Cardiac fibroblast (primary cell): ENCODE measurements around the gene PYY.

Source experiments
- DNase-seq, 2 donors: peaks; one replicate each; pipeline versions ENCODE4 v3.0.0 to v3.0.0-alpha.2; 2010; ENCODE audit warnings: low read depth in 2 of 2
- H3K4me3 ChIP-seq, 2 donors: replicated peaks in 1 of 2; 1 replicate in 1 of 2; 2 replicates in 1 of 2; pipeline ENCODE4 v1.5.1; 2011; ENCODE audit warnings: low read depth in 2 of 2, low read length in 2 of 2, mild to moderate bottlenecking in 2 of 2, moderate library complexity in 1 of 2
- CTCF ChIP-seq: IDR thresholded peaks from one replicate; pipeline ENCODE4 v1.5.1; 2011; ENCODE audit warnings: low read depth, mild to moderate bottlenecking, low read length, inconsistent platforms

The PYY gene

GRCh38 chr17:43927060-43927864, 26.5 kb downstream of the PYY start:
- H3K4me3 ChIP-seq: no peak overlapping the region
- DNase-seq: no peak
- no peak for TF ChIP-seq CTCF

- TF ChIP-seq CTCF: no peak
- H3K4me3 ChIP-seq: no peak overlapping the region
- no peak for DNase-seq
Observed at GRCh38 chr17:43924558-43924957, 29.2 kb downstream of the PYY start.

DNA sequence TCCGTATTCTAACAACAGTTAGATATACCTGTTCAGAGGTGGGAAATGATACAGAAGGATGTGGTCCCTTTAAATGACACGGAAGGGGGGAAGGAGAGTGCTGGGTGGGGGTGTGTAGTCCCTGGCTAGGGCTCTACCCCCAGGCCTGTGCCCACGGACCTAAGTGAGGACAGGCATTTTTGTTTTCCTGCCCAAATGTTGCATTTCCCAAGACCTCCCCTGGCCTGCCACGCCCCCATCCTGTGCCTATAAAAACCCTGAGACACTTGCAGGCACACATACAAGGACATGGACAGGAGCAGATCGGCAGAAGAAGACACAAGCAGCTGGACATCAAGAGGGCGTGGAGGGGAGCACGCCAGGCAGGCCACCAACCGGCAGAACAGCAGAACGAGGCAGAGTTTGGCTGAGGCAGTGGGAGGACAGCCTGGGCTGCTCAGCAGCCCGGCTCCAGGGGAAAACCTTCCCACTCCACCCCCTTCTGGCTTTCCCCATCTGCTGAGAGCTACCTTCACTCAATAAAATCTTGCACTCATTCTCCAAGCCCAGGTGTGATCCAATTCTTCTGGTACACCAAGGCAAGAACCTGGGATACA, 33.1 kb downstream of the PYY start:
- no peak for TF ChIP-seq CTCF
- H3K4me3 ChIP-seq: no peak overlapping the region
- DNase-seq: no peak

DNA sequence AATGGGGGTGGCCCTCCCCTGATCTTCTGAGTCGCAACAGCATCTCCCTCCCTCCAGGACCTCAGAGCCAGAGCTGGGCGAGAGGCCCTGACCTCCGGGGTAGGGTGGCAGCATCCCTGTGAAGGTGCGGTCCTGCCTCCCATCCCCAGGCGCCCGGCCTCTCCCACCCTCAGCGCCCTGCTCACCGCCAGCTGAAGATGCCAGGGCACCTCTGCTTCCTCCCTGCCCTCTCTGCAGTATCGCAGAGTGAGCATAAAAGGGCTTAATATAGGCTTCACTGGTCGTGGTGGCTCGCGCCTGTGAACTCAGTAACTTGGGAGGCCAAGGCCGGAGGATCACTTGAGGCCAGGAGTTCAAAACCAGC, 35.7 kb downstream of the PYY start:
- no peak overlapping the region for H3K4me3 ChIP-seq
- no peak for DNase-seq
- no peak for TF ChIP-seq CTCF

DNA sequence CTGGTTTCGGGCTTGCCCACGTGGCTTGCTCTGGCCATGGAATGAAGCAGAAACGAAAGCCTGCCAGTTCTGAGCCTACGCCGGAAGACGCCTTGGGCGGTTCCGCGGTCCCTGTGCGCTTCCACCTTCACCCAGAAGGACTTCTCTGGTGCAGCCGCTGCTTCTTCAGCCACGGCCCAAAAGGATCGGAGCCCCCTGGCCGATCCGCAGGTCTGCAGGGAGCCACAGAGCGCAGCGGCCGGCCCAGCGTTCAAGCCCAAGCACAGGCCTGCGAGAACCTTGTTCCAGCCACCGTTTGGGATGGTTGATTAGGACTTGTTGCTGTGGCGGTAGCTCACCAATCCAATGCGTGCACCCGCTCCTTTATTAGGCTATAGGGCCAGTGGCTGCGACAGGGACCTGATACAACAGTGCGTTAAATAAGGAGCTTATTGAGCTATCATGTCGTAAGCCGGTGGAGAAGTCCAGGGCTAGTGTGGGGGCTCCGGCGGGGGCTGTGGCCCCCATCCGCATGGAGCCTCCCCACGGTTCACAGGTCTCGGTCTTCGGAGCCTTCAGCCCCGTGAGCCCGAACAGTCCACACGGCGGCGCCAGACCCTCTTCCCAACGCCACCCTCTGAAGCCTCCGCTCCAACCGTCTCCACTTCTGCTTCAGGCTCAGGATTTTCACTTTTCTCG, 36.3 kb downstream of the PYY start:
- peak overlapping the region in 1 of 2 donors; percentile 0 for H3K4me3 ChIP-seq
- peak; percentile 43 to 44 for DNase-seq
- TF ChIP-seq CTCF: peak; percentile 71

GRCh38 chr17:43917016-43917347, 36.8 kb downstream of the PYY start:
- DNase-seq: no peak
- TF ChIP-seq CTCF: no peak
- no peak overlapping the region for H3K4me3 ChIP-seq
